Tibial nerve (tissue), 3 donors: ENCODE results near the gene BTG1.

Experiments
- POLR2A ChIP-seq, 2 donors: fragments of 450-650 bp; IDR thresholded peaks; one replicate each; pipeline ENCODE4 v1.6.1; 2017; ENCODE audit warnings: antibody characterized with exemption in 2 of 2, mild to moderate bottlenecking in 2 of 2, moderate library complexity in 2 of 2
- TF ChIP-seq, protein P1 (sequence below), 5 experiments: fragments of 200-600 bp in 3 of 5; fragments of 450-650 bp in 2 of 5; sonication (generic) in 3 of 5; IDR thresholded peaks; one replicate each; pipeline ENCODE4 v1.5.1; 2016 to 2019; ENCODE audit warnings: antibody characterized with exemption in 5 of 5, mild to moderate bottlenecking in 3 of 5, moderate library complexity in 2 of 5

GRCh38 chr12:92138144-92138543, 7.5 kb downstream of the BTG1 start:
- TF ChIP-seq, protein P1, sequence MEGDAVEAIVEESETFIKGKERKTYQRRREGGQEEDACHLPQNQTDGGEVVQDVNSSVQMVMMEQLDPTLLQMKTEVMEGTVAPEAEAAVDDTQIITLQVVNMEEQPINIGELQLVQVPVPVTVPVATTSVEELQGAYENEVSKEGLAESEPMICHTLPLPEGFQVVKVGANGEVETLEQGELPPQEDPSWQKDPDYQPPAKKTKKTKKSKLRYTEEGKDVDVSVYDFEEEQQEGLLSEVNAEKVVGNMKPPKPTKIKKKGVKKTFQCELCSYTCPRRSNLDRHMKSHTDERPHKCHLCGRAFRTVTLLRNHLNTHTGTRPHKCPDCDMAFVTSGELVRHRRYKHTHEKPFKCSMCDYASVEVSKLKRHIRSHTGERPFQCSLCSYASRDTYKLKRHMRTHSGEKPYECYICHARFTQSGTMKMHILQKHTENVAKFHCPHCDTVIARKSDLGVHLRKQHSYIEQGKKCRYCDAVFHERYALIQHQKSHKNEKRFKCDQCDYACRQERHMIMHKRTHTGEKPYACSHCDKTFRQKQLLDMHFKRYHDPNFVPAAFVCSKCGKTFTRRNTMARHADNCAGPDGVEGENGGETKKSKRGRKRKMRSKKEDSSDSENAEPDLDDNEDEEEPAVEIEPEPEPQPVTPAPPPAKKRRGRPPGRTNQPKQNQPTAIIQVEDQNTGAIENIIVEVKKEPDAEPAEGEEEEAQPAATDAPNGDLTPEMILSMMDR (IDR thresholded peaks at IDR 0.05) = no peak
- TF ChIP-seq POLR2A (IDR thresholded peaks at IDR 0.05) = no peak
